ENCODE measurements around the gene ARHGEF17.

DNA sequence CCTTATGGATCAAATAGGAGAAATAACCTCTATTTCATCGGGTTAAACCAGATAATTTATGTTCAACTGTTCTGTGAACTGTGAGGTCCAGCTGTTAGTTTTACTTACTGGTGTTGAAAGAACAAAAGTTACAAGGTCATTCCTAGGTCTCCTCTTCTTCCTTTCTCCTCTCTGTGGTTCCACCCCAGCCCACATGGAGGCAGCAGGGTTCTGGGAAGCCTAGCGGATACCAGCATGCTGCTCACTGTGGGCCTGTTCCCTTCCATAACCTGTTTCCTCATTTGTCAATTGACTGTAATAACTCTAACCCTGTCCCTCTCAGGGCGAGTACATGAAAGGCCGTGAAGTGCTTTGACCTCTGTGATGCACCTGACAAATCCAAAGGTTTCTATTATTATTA lies 96.0 kb downstream of the ARHGEF17 start:
- TF ChIP-seq CTCF (IDR thresholded peaks at IDR 0.05) (peak in 1 of 3 donors; percentile 41), POLR2A (IDR thresholded peaks at IDR 0.05) (no peak)

Data from lower leg skin (tissue), 3 donors.